HG03342 (cell line): ENCODE data around the gene GFER.
A peak's percentile ranks its signal among the peaks of the same experiment; 100 is the strongest.
"Not testable (repeated sequence)": the region's sequence is repeated elsewhere in the genome, so short reads cannot be mapped to it uniquely, and the experiment has no call there.

ENCODE experiments used
- ATAC-seq: cut with Tn5 transposase; IDR thresholded peaks from one replicate; pipeline ENCODE4 v1.9.1; 2021; ENCODE audit warnings: mild to moderate bottlenecking, moderate library complexity; ENCODE audit not compliant: unreplicated experiment

GFER gene

GRCh38 chr16:1957434-1958142 lies 26.4 kb upstream of the GFER start:
- ATAC-seq: not testable (repeated sequence)

- not testable (repeated sequence) for ATAC-seq
Measured at GRCh38 chr16:1958143-1958491, 25.9 kb upstream of the GFER start.

GRCh38 chr16:1958715-1959268 lies 25.2 kb upstream of the GFER start:
- ATAC-seq: no peak

GRCh38 chr16:1959269-1960039 lies 24.5 kb upstream of the GFER start, which contains the start of gene NDUFB10:
Gene NDUFB10 (plus strand): TSS chr16:1959538. CDS start chr16:1959625, 87 bp downstream.
- ATAC-seq: peak; percentile 69

- no peak for ATAC-seq
Measured at GRCh38 chr16:1960665-1961630, 23.0 kb upstream of the GFER start.

GRCh38 chr16:1961651-1962067 lies 22.3 kb upstream of the GFER start:
- ATAC-seq: no peak

GRCh38 chr16:1962161-1963153 lies 21.5 kb upstream of the GFER start:
- not testable (repeated sequence) for ATAC-seq

- ATAC-seq: no peak
Measured at GRCh38 chr16:1963806-1964505, 20.0 kb upstream of the GFER start.

GRCh38 chr16:1964506-1965395 lies 19.2 kb upstream of the GFER start, which contains the start of gene RPS2:
Gene RPS2 (minus strand): TSS chr16:1964826. CDS start chr16:1964625, 201 bp downstream.
- peak; percentile 84 for ATAC-seq

GRCh38 chr16:1965396-1966001 lies 18.5 kb upstream of the GFER start:
- ATAC-seq: no peak

- ATAC-seq: no peak
Measured at GRCh38 chr16:1966460-1966859, 17.5 kb upstream of the GFER start, which contains the start of gene RNF151. Gene RNF151 (plus strand): TSS chr16:1966856. CDS start chr16:1966882, 26 bp downstream.

- no peak for ATAC-seq
Measured at GRCh38 chr16:1968146-1968953, 15.6 kb upstream of the GFER start.

GRCh38 chr16:1971796-1972489 lies 12.1 kb upstream of the GFER start, which contains the start of gene TBL3:
Gene TBL3 (plus strand): TSS chr16:1972053. CDS start chr16:1972165, 112 bp downstream.
- ATAC-seq: peak; percentile 71

- no peak for ATAC-seq
Measured at GRCh38 chr16:1972490-1972877, 11.5 kb upstream of the GFER start.

- no peak for ATAC-seq
Measured at GRCh38 chr16:1973461-1974156, 10.4 kb upstream of the GFER start.
